CD4-positive, alpha-beta memory T cell (primary cell): ENCODE measurements around the gene KLF6. TPM values are rescaled to one million over a fixed set of nuclear protein-coding genes. Genes with fewer than 3 reads are reported as not detected.
"Not testable (repeated sequence)": the region's sequence is repeated elsewhere in the genome, so short reads cannot be mapped to it uniquely, and the experiment has no call there.

Experiments
- CTCF ChIA-PET: fragments of 350-600 bp; sonication (Branson Sonifier 250); formaldehyde crosslinking; loops from one replicate; lab custom pipeline; 2021; ENCODE audit warnings: inconsistent platforms; ENCODE audit not compliant: partially characterized antibody; lab: Charles Lee
- POLR2A ChIA-PET: fragments of 350-600 bp; sonication (Branson Sonifier 250); formaldehyde crosslinking; loops from one replicate; lab custom pipeline; 2021; ENCODE audit not compliant: partially characterized antibody; lab: Charles Lee
- DNase-seq, 5 donors: peaks; one replicate each; pipeline versions ENCODE4 v3.0.0 to v3.0.0-alpha.2; 2020 to 2022; ENCODE audit warnings: mixed read lengths in 1 of 5
- H3K27ac ChIP-seq: one replicate; pipeline ENCODE4 v1.7.0; 2013; ENCODE audit warnings: low read depth, low read length
- H3K27me3 ChIP-seq: 2 replicates; pipeline ENCODE4 v1.7.0; 2013; ENCODE audit warnings: mild to moderate bottlenecking, low read length, moderate library complexity; ENCODE audit not compliant: insufficient read depth
- H3K36me3 ChIP-seq: 2 replicates; pipeline ENCODE4 v1.7.0; 2013; ENCODE audit warnings: mild to moderate bottlenecking, low read length, moderate library complexity; ENCODE audit not compliant: insufficient read depth
- H3K4me1 ChIP-seq: 2 replicates; pipeline ENCODE4 v1.7.0; 2013; ENCODE audit warnings: mild to moderate bottlenecking, low read length, moderate library complexity; ENCODE audit not compliant: insufficient read depth
- H3K4me3 ChIP-seq, 2 donors: one replicate each; pipeline ENCODE4 v1.7.0; 2013; ENCODE audit warnings: low read length in 2 of 2, mild to moderate bottlenecking in 1 of 2
- H3K9me3 ChIP-seq, 2 donors: one replicate each; pipeline ENCODE4 v1.7.0; 2013; ENCODE audit warnings: low read length in 2 of 2, control low read depth in 1 of 2; ENCODE audit not compliant: control insufficient read depth in 1 of 2
- H3K27ac Mint-ChIP-seq, 7 donors: one replicate each; pipeline ENCODE4 v1.8.0; 2020 to 2021; ENCODE audit warnings: mixed read lengths in 7 of 7, mild to moderate bottlenecking in 6 of 7, inconsistent platforms in 3 of 7, moderate library complexity in 3 of 7
- H3K27me3 Mint-ChIP-seq, 2 donors: one replicate each; pipeline ENCODE4 v1.8.0; 2020 to 2021; ENCODE audit warnings: mixed read lengths in 2 of 2
- H3K36me3 Mint-ChIP-seq, 2 donors: one replicate each; pipeline ENCODE4 v1.8.0; 2020 to 2021; ENCODE audit warnings: mixed read lengths in 2 of 2, inconsistent platforms in 1 of 2, mild to moderate bottlenecking in 1 of 2
- H3K4me1 Mint-ChIP-seq, 4 donors: one replicate each; pipeline ENCODE4 v1.8.0; 2020 to 2021; ENCODE audit warnings: mixed read lengths in 4 of 4, mild to moderate bottlenecking in 1 of 4
- H3K4me3 Mint-ChIP-seq, 8 donors: one replicate each; pipeline ENCODE4 v1.8.0; 2020 to 2021; ENCODE audit warnings: mixed read lengths in 8 of 8, mild to moderate bottlenecking in 7 of 8, moderate library complexity in 6 of 8, inconsistent platforms in 3 of 8
- H3K9me3 Mint-ChIP-seq, 8 donors: one replicate each; pipeline ENCODE4 v1.8.0; 2020 to 2021; ENCODE audit warnings: mixed read lengths in 8 of 8, mild to moderate bottlenecking in 5 of 8, inconsistent platforms in 3 of 8, moderate library complexity in 1 of 8
- intact Hi-C: fragments of 100-400 bp; cut with micrococcal nuclease; formaldehyde crosslinking; loops from one replicate; pipeline ENCODE4 v1.15.1; 2023
- polyA plus RNA-seq, 2 donors: library from polyadenylated mRNA; unstranded; fragments of 300-500 nt; fragmentation: Illumina TruSeq; gene quantifications; one replicate each; pipeline ENCODE4 v1.2.3, GENCODE V29; 2021
- total RNA-seq, 2 experiments: library from RNA; stranded (reverse); gene quantifications; one replicate each; pipeline ENCODE4 v1.2.3, GENCODE V29; 2021

The KLF6 gene
- total and polyA plus RNA-seq, 4 experiments from 2014 or later, result 291 to 865 (median 562) TPM

GRCh38 chr10:3732183-3732582, 52.8 kb downstream of the KLF6 start:
- intact Hi-C loops, result not testable (repeated sequence)

GRCh38 chr10:3729397-3729976, 55.5 kb downstream of the KLF6 start:
- Mint-ChIP-seq H3K27me3 (peaks cover 0 to 2% of the 10 kb centered on the region in 2 donors), H3K36me3 (no peaks in the 10 kb centered on the region), H3K27ac (no peak overlapping the region), H3K4me3 (no peak overlapping the region), H3K9me3 (peaks cover 0 to 15% (median 5%) of the 10 kb centered on the region in 8 donors), H3K4me1 (no peaks in the 10 kb centered on the region)
- DNase-seq, result no peak
- no peaks in the 10 kb centered on the region for H3K4me1 ChIP-seq
- intact Hi-C loops, result no loop called here
- ChIA-PET CTCF (interaction anchor here (0.7 kb wide), 1 partner anchor 12 kb away, joined by 3 read pairs; no protein-coding TSS in a partner anchor), POLR2A (no interaction called here)
- no peak overlapping the region for H3K27ac ChIP-seq
- no peaks in the 10 kb centered on the region for H3K9me3 ChIP-seq
- H3K4me3 ChIP-seq, result no peak overlapping the region
- H3K36me3 ChIP-seq, result no peaks in the 10 kb centered on the region
- no peaks in the 10 kb centered on the region for H3K27me3 ChIP-seq

More at GRCh38 chr10:3732183-3732582, 52.8 kb downstream of the KLF6 start:
- CTCF ChIA-PET, H3K27me3 Mint-ChIP-seq, H3K36me3 Mint-ChIP-seq, H3K4me1 ChIP-seq, H3K4me1 Mint-ChIP-seq, H3K27ac ChIP-seq, H3K4me3 ChIP-seq, H3K9me3 ChIP-seq, H3K27ac Mint-ChIP-seq, H3K36me3 ChIP-seq, H3K27me3 ChIP-seq, DNase-seq, H3K4me3 Mint-ChIP-seq, POLR2A ChIA-PET: not testable (repeated sequence)
- peaks cover 0 to 15% (median 5%) of the 10 kb centered on the region in 8 donors for H3K9me3 Mint-ChIP-seq

- intact Hi-C loops, result no loop called here
These were observed 56.4 kb downstream of the KLF6 start for GRCh38 chr10:3728563-3728962.

GRCh38 chr10:3727268-3727667, 57.7 kb downstream of the KLF6 start:
- CTCF ChIA-PET, result no interaction called here
- H3K27ac Mint-ChIP-seq, result no peak overlapping the region
- intact Hi-C loops, result no loop called here

More at GRCh38 chr10:3728563-3728962, 56.4 kb downstream of the KLF6 start:
- H3K27me3 Mint-ChIP-seq, result peaks cover 0 to 2% of the 10 kb centered on the region in 2 donors
- Histone ChIP-seq H3K27me3 (no peaks in the 10 kb centered on the region), H3K9me3 (no peaks in the 10 kb centered on the region), H3K4me1 (no peaks in the 10 kb centered on the region), H3K36me3 (no peaks in the 10 kb centered on the region), H3K27ac (no peak overlapping the region), H3K4me3 (no peak overlapping the region)
- no peak overlapping the region for H3K4me3 Mint-ChIP-seq
- ChIA-PET CTCF (no interaction called here), POLR2A (no interaction called here)
- H3K36me3 Mint-ChIP-seq, result no peaks in the 10 kb centered on the region
- H3K9me3 Mint-ChIP-seq, result peaks cover 0 to 15% (median 5%) of the 10 kb centered on the region in 8 donors
- no peaks in the 10 kb centered on the region for H3K4me1 Mint-ChIP-seq
- DNase-seq, result no peak
- H3K27ac Mint-ChIP-seq, result no peak overlapping the region

More at GRCh38 chr10:3727268-3727667, 57.7 kb downstream of the KLF6 start:
- H3K4me1 ChIP-seq, result no peaks in the 10 kb centered on the region
- POLR2A ChIA-PET, result no interaction called here
- H3K36me3 ChIP-seq, result no peaks in the 10 kb centered on the region
- no peak overlapping the region for H3K4me3 Mint-ChIP-seq
- H3K27ac ChIP-seq, result no peak overlapping the region
- H3K4me1 Mint-ChIP-seq, result no peaks in the 10 kb centered on the region
- peaks cover 0 to 2% of the 10 kb centered on the region in 2 donors for H3K27me3 Mint-ChIP-seq
- no peak overlapping the region for H3K4me3 ChIP-seq
- no peaks in the 10 kb centered on the region for H3K9me3 ChIP-seq
- H3K36me3 Mint-ChIP-seq, result no peaks in the 10 kb centered on the region
- peaks cover 0 to 12% (median 2%) of the 10 kb centered on the region in 8 donors for H3K9me3 Mint-ChIP-seq
- no peaks in the 10 kb centered on the region for H3K27me3 ChIP-seq
- no peak for DNase-seq
